ENCODE results near the gene NPIPA5. TPM values are rescaled to one million over a fixed set of nuclear protein-coding genes. Genes with fewer than 3 reads are reported as not detected.
A peak's percentile ranks its signal among the peaks of the same experiment; 100 is the strongest.

NPIPA5 gene
- total and polyA plus RNA-seq, 2 of the 13 experiments (the other 11 are each of a cell fraction or from before 2014, with no cell fraction given): 9.7 to 21.5 TPM

GRCh38 chr16:15398618-15399316 is 20.7 kb upstream of the NPIPA5 start (continued):
- TF ChIP-seq, protein P1, sequence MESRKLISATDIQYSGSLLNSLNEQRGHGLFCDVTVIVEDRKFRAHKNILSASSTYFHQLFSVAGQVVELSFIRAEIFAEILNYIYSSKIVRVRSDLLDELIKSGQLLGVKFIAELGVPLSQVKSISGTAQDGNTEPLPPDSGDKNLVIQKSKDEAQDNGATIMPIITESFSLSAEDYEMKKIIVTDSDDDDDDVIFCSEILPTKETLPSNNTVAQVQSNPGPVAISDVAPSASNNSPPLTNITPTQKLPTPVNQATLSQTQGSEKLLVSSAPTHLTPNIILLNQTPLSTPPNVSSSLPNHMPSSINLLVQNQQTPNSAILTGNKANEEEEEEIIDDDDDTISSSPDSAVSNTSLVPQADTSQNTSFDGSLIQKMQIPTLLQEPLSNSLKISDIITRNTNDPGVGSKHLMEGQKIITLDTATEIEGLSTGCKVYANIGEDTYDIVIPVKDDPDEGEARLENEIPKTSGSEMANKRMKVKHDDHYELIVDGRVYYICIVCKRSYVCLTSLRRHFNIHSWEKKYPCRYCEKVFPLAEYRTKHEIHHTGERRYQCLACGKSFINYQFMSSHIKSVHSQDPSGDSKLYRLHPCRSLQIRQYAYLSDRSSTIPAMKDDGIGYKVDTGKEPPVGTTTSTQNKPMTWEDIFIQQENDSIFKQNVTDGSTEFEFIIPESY (CRISPR knock-in tag; IDR thresholded peaks at IDR 0.05): no peak
- TF ChIP-seq ZNF704 (CRISPR knock-in tag; IDR thresholded peaks at IDR 0.05; ENCODE audit: borderline replicate concordance) (no peak), RARA (CRISPR knock-in tag; IDR thresholded peaks at IDR 0.05) (peak; percentile 95), E2F1 (CRISPR knock-in tag; IDR thresholded peaks at IDR 0.05) (no peak), RBM39 (IDR thresholded peaks at IDR 0.05; ENCODE audit: low read depth, low read length, poor library complexity, severe bottlenecking) (no peak), ZNF550 (CRISPR knock-in tag; IDR thresholded peaks at IDR 0.05; ENCODE audit: borderline replicate concordance) (no peak), NR2F6 (IDR thresholded peaks at IDR 0.05) (peak; percentile 79), NR2F6 (CRISPR knock-in tag; IDR thresholded peaks at IDR 0.05) (peak; percentile 85), MIER2 (CRISPR knock-in tag; IDR thresholded peaks at IDR 0.05) (peak; percentile 43; the same call in 1 of the 2 replicates), GABPA (IDR thresholded peaks at IDR 0.05; ENCODE audit: low read depth, low read length) (no peak), GABPA (CRISPR knock-in tag; IDR thresholded peaks at IDR 0.05; ENCODE audit: low read depth) (peak; percentile 68), ZNF234 (CRISPR knock-in tag; conservative IDR thresholded peaks at IDR 0.05) (0 out of 2 replicates have a peak, but pooled peaks have one; percentile 22), KLF15 (CRISPR knock-in tag; IDR thresholded peaks at IDR 0.05; ENCODE audit: borderline replicate concordance) (no peak), ZNF205 (CRISPR knock-in tag; IDR thresholded peaks at IDR 0.05) (no peak), NBN (conservative IDR thresholded peaks at IDR 0.05) (no peak), PAF1 (CRISPR knock-in tag; IDR thresholded peaks at IDR 0.05) (no peak), MEIS1 (CRISPR knock-in tag; IDR thresholded peaks at IDR 0.05; ENCODE audit: borderline replicate concordance) (no peak), ZNF350 (CRISPR knock-in tag; IDR thresholded peaks at IDR 0.05; ENCODE audit: borderline replicate concordance, low read depth) (no peak), RNF2 (conservative IDR thresholded peaks at IDR 0.05; ENCODE audit: low read depth) (no peak)
- TF ChIP-seq, protein P2, sequence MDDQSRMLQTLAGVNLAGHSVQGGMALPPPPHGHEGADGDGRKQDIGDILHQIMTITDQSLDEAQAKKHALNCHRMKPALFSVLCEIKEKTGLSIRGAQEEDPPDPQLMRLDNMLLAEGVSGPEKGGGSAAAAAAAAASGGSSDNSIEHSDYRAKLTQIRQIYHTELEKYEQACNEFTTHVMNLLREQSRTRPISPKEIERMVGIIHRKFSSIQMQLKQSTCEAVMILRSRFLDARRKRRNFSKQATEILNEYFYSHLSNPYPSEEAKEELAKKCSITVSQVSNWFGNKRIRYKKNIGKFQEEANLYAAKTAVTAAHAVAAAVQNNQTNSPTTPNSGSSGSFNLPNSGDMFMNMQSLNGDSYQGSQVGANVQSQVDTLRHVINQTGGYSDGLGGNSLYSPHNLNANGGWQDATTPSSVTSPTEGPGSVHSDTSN (CRISPR knock-in tag; IDR thresholded peaks at IDR 0.05; ENCODE audit: borderline replicate concordance): no peak

All from HepG2 (cell line).